Fibroblast of the aortic adventitia (primary cell): ENCODE data around the gene WIPF2. TPM values are rescaled to one million over a fixed set of nuclear protein-coding genes. Genes with fewer than 3 reads are reported as not detected.

Source experiments
- DNase-seq: peaks from one replicate; pipeline ENCODE4 v3.0.0-alpha.2; 2010; ENCODE audit warnings: low read depth
- H3K4me3 ChIP-seq: 2 replicates; pipeline ENCODE4 v1.5.1; 2011; ENCODE audit warnings: low read depth, mild to moderate bottlenecking, control low read depth, low read length, moderate library complexity
- CTCF ChIP-seq: IDR thresholded peaks from 2 replicates; pipeline ENCODE4 v1.5.1; 2011; ENCODE audit warnings: mild to moderate bottlenecking, low read length, control low read depth, inconsistent platforms; ENCODE audit not compliant: insufficient read depth
- total RNA-seq: library from RNA; depleted of rRNA; stranded (reverse); fragments of >200 nt; gene quantifications from 2 replicates; pipeline ENCODE4 v1.2.3, GENCODE V29; 2012; ENCODE audit warnings: low replicate concordance

The WIPF2 gene
- total RNA-seq, 1 donor, result 9.6 TPM

DNA sequence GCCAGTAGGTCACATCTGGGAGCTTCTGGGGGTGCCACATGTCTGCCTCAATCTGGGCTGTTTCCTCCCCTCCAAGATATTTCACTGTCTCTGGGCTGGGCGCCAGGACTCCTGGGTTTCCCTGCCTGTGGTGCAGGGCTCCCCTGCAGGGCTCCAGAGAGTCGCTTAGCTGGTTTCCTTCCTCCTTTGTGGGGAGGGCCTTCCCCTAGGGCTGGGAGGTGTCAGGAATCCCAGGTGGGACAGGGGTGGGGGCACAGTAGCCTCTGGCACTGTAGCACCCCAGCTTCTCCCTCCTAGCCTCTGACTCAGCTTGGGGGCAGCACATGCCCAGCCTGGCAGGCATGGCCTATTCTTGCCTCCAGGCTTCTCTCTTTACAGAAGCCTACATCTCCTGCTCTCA, 92.5 kb downstream of the WIPF2 start:
- DNase-seq, result peak; percentile 39
- no peak overlapping the region for H3K4me3 ChIP-seq
- TF ChIP-seq CTCF, result no peak

- H3K4me3 ChIP-seq, result no peak overlapping the region
- TF ChIP-seq CTCF, result no peak
Measured at GRCh38 chr17:40312131-40312731, 93.1 kb downstream of the WIPF2 start.

GRCh38 chr17:40312893-40313667, 94.0 kb downstream of the WIPF2 start:
- no peak for TF ChIP-seq CTCF
- no peak overlapping the region for H3K4me3 ChIP-seq
- DNase-seq, result no peak

More at GRCh38 chr17:40312131-40312731, 93.1 kb downstream of the WIPF2 start:
- DNase-seq, result no peak

DNA sequence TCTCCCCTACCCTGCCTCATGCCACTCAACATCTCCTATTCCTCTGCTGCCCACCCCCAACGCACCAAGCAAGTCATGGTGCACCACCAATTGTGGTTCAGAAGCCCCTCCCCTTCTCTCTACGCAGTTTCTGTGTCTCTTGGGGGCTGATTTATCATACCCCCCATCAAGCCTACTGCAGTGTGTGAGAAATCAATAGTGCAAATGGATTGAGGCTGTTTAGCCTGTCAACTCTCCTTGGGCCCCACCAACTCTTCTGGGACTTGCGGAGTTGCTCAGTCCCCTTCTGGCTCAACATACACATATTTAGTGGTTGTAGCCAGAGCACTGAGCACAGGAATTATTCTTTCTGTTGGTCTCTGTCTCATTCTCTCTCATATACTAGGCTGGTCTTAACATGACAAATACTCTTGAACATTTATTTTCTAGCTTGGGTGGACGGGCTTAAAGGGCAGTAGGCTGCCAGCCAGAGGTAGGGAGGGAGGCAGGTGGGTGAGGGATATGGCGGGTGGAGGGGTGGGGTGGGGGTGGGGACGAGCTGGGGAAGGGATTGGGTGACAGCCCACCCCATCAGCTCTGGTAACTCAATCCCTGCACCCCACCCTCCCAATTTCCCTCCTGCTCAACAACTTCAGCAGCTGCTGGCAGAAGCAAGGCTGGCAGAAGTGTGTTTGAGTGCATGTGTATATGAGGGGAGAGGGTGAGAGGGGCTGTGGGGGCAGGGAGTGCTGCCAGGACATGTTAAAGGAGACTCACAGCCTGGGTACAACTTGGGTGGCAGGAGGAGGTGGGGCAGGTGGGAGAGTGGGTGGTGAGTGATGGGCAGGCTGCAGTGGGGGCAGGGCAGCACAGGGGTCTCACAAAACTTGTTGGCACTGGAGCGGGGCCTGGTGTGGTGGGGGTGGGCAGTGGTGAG, 94.8 kb downstream of the WIPF2 start:
- TF ChIP-seq CTCF, result no peak
- no peak for DNase-seq
- H3K4me3 ChIP-seq, result no peak overlapping the region

DNA sequence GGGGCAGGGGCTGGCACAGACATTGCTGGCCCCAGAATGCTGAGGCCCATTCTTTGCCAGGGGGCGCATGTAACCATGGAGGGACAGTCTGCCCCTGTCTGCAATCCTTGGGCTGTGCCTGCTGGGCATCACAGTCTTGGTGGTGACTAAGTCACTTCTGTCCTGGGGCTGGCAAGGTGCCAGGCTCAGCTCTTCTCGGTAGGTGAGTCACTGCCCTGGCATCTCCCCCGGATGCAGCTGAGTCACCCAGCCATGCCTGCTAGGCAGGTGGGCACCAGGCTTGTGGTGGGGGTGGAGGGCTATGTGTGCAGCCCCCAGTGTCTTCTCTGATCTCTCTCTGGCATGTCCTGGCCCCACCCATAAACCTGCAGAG, 95.5 kb downstream of the WIPF2 start:
- peak; percentile 81 for DNase-seq
- no peak for TF ChIP-seq CTCF
- no peak overlapping the region for H3K4me3 ChIP-seq

GRCh38 chr17:40315206-40315605, 96.1 kb downstream of the WIPF2 start:
- H3K4me3 ChIP-seq, result no peak overlapping the region
- no peak for TF ChIP-seq CTCF
- no peak for DNase-seq
